Fibroblast of mammary gland (primary cell): Measurements from ENCODE around the gene RNF217.

Experiments used
- DNase-seq: peaks from one replicate; pipeline ENCODE4 v3.0.0-alpha.2; 2010; ENCODE audit warnings: low read depth
- H3K4me3 ChIP-seq: 2 replicates; pipeline ENCODE4 v1.5.1; 2011; ENCODE audit warnings: low read depth, mild to moderate bottlenecking, low read length, moderate library complexity; ENCODE audit not compliant: control insufficient read depth
- TF ChIP-seq, protein P1 (sequence below): conservative IDR thresholded peaks from 2 replicates; pipeline ENCODE4 v1.5.1; 2011; ENCODE audit warnings: low read depth, low read length, inconsistent platforms; ENCODE audit not compliant: control insufficient read depth, insufficient read depth

Gene RNF217

DNA sequence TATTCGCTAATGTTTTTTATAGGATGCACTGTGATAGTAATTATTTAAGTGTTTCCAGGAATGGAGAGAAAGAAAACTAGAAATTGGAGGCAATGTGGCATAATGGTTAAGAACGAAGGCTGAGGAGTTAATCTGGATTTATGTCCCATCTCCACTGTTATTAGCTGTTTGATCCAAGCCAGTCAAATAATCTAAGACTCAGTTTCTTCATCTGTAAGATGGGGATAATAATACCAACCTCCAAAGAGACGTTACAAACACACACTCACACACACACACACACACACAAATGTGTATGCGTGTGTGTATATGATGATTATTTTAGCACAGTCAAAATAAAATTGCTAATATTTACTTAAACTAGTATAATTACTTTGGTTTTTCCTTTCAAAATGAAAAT lies 154.5 kb downstream of the RNF217 start:
- no peak for DNase-seq

GRCh38 chr6:125117818-125118217 lies 155.6 kb downstream of the RNF217 start:
- TF ChIP-seq, protein P1, sequence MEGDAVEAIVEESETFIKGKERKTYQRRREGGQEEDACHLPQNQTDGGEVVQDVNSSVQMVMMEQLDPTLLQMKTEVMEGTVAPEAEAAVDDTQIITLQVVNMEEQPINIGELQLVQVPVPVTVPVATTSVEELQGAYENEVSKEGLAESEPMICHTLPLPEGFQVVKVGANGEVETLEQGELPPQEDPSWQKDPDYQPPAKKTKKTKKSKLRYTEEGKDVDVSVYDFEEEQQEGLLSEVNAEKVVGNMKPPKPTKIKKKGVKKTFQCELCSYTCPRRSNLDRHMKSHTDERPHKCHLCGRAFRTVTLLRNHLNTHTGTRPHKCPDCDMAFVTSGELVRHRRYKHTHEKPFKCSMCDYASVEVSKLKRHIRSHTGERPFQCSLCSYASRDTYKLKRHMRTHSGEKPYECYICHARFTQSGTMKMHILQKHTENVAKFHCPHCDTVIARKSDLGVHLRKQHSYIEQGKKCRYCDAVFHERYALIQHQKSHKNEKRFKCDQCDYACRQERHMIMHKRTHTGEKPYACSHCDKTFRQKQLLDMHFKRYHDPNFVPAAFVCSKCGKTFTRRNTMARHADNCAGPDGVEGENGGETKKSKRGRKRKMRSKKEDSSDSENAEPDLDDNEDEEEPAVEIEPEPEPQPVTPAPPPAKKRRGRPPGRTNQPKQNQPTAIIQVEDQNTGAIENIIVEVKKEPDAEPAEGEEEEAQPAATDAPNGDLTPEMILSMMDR: no peak

More for the DNA sequence above, 154.5 kb downstream of the RNF217 start:
- no peak overlapping the region for H3K4me3 ChIP-seq
- TF ChIP-seq, protein P1: no peak

GRCh38 chr6:125120054-125120590 lies 157.9 kb downstream of the RNF217 start:
- TF ChIP-seq, protein P1: no peak
- no peak for DNase-seq

More at GRCh38 chr6:125117818-125118217, 155.6 kb downstream of the RNF217 start:
- no peak overlapping the region for H3K4me3 ChIP-seq
- peak; percentile 41 for DNase-seq

DNA sequence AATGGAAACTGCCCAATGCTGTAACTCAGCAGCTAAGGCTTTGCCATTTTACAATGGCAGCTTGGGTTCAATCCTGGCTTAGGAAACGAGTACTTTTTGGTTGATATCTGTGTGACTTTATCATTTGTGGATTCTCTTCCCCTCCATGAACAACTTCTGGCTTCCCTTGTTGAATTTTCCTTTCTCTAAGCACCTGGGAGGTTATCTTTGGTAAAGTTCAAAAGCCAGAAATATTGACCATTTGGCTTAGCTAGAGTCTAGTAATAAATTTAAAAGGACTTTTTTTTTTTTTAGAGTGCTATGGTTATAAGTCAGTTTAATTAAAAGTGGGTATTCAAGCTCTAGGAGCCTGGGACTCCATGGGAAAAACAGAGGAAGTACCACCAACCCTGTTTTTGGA lies 159.7 kb downstream of the RNF217 start:
- TF ChIP-seq, protein P1: no peak
- no peak overlapping the region for H3K4me3 ChIP-seq
- DNase-seq: no peak

More at GRCh38 chr6:125120054-125120590, 157.9 kb downstream of the RNF217 start:
- H3K4me3 ChIP-seq: no peak overlapping the region

- no peak for DNase-seq
- H3K4me3 ChIP-seq: no peak overlapping the region
- TF ChIP-seq, protein P1: no peak
These were observed 160.8 kb downstream of the RNF217 start for GRCh38 chr6:125123051-125123450.

- TF ChIP-seq, protein P1: no peak
- H3K4me3 ChIP-seq: no peak overlapping the region
- DNase-seq: peak; percentile 10
These were observed 161.3 kb downstream of the RNF217 start for GRCh38 chr6:125123468-125124048.
